Fibroblast of the conjunctiva (primary cell): ENCODE data around the gene FRAS1.

ENCODE experiments used
- DNase-seq: peaks from one replicate; pipeline ENCODE4 v3.0.0-alpha.2; 2010; ENCODE audit warnings: low read depth

The FRAS1 gene

GRCh38 chr4:78372355-78372988, 315.3 kb downstream of the FRAS1 start:
- no peak for DNase-seq

DNA sequence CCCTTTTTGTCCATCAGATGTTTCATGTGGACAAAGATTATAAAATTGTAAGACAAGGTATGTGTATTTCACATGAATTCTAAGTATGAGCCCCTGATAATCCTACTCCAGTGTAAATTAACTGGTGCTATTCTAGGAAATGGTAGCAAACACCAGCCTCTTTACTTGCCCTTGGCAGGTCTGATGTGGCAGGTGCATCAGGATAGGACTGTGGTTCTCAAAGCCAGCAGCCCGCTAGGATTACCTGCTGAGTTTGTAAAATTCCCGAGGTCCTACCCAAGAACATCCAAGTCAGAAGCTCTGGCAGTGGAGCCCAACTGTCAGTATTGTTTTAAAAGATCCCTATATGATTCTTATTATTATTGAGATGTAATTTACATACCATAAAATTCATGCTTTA, 320.4 kb downstream of the FRAS1 start:
- no peak for DNase-seq

GRCh38 chr4:78379040-78379439, 321.9 kb downstream of the FRAS1 start:
- no peak for DNase-seq

DNA sequence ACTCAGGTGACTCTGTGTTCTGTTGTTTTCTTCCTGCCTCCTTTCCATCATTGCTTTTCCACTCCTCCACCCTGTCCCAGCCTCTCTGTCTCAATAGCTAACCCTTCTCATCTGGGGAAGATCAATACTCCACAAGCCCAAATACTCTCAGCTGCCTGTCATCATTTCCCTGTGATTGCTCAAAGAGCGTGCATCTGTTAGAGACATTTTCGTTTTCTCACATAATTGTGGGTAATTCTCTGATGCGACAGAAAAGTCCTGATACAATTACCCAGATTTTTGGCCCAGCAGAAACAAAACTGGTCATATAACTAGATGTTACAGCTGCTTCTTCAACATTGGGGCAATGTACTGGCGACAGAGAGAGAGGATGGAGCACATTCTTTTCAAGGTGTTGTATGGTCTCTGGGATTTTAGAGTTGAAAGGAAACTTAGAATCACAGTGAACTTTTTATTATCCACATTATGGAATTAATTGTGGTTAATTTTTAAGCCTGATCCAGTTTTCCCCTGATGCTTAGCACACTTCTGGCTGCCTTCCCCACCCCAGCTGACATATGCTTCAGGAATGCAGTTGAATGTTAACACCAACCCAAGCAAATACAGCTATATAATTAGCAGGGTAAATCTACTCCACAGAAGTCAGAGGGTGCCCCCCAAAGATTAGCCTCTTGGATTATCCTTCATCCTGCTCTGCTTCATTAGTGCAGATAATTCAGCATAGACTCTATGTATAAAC, 323.0 kb downstream of the FRAS1 start:
- no peak for DNase-seq

DNA sequence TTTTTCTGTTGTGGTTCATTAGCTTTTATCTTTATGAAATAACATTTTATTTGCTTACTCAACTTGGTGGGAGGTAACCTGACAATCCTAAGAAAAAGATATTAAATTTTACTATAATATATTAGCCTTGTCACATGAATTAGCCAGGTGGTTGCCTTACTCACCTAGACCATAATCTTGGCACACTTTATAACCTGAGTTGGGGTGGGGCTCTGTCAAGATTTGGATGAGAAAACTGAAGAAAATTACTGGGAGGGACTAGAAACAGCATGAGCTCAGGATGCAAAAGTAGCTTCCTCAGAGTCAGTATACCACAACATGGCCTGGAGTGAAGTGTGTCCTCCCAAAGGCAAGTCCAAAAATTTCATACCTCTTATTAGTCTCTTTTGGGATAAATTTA, 329.6 kb downstream of the FRAS1 start:
- no peak for DNase-seq

GRCh38 chr4:78395642-78396041, 338.5 kb downstream of the FRAS1 start:
- DNase-seq: no peak

DNA sequence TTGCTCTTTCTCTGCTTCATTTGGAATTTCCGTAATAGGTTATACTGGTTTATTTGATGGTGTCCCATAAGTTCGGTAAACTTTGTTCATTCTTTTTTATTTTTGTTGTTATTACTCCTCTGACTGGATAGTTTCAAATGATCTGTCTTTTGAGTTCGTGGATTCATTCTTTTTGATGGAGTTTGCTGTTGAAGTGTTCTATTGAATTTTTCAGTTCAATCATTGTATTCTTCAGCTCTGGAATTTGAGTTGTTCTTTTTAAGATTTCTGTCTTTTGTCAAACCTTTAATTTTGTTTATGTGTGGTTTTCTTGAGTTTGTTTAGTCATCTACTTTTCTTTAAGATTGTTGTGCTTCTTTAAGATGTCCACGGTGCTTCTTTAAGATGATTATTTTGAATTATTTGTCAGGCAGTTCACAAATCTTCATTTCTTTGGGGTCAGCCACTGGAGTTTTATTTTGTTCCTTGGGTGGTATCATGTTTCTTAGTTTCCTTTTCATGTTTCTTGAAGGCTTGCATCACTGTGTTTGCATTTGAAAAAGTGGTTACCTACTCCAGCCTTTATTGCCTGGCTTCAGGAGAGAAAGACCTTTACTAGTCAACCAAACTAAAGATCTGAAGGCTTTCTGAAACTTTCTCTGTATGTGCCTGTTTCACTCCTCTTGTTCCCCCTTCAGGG, 339.6 kb downstream of the FRAS1 start:
- DNase-seq: no peak

- DNase-seq: no peak
Measured at GRCh38 chr4:78397292-78397630, 340.1 kb downstream of the FRAS1 start.

GRCh38 chr4:78409612-78410202, 352.6 kb downstream of the FRAS1 start:
- DNase-seq: no peak

DNA sequence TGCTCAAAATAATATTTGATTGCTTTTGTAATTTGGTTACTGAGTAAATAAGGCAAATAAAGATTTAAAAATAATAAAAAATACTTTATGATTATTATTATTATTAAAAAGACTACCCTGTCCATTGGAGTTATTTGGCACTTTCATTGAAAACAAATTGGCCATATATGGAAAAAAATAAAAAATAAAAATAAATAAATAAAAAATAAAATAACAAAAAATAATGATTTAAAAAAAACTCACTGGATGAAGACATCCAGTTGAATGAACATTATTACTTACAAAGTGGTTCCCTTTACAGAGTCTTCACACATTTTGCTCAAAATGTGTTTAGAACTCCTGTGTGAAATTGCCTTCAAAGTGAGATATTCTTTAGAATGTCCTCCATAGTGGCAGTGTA, 353.1 kb downstream of the FRAS1 start:
- DNase-seq: no peak

- no peak for DNase-seq
Measured at GRCh38 chr4:78410676-78411075, 353.6 kb downstream of the FRAS1 start.

GRCh38 chr4:78414116-78414515, 357.0 kb downstream of the FRAS1 start:
- DNase-seq: no peak

DNA sequence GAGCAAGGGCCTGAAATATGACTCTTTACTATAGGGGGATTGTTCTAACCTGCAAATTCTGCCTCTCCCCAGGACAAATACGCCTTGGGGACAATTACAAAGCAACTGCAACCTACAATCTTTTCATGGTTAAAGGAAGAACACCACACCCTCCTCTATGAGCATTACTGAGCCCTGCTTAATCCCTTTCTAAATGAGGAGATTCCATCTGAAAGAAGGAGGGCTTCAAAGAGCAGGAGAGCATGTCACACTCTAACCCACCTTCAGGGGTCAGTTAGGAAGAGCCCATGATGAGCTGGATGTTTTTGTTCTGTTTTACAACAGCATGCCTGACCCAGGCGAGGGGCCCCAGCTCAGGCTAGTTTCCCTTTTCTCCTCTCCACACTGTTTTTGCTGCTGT, 360.5 kb downstream of the FRAS1 start:
- DNase-seq: no peak

GRCh38 chr4:78418406-78418805, 361.3 kb downstream of the FRAS1 start:
- DNase-seq: no peak

GRCh38 chr4:78423790-78424189, 366.7 kb downstream of the FRAS1 start:
- DNase-seq: no peak

DNA sequence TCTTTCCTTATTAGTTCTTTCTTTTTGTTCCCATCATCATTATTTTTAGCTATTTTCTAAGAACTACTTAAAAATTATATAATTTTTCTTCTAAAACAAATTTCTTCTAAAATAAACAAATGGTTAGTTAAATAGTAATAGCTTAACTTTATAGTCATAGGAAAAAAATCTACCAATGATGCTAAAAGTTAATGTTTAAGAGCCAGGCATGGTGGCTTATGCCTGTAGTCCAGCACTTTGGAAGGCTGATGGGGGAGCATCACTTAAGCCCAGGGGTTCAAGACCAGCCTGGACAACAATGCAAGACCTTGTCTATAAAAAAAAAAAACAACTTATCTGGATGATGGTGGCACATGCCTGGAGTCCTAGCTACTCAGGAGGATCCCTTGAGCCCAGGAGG, 367.3 kb downstream of the FRAS1 start:
- DNase-seq: no peak

DNA sequence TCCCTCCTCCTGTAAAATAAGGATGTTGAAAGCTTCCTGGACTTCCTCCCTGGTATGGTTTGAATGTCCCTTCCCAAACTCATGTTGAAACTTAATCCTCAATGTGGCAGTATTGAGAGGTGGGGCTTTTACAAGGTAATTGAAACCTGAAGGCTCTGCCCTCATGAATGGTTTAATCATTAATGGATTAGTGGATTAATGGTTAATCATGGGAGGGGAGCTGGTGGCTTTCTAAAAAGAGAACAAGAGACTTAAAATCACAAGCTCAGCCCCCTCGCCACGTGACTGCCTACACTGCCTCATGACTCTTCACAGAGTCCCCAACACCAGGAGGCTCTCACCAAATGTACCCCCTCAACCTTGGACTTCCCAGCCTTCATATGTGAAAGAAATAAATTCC, 369.8 kb downstream of the FRAS1 start:
- no peak for DNase-seq

GRCh38 chr4:78428996-78429395, 371.9 kb downstream of the FRAS1 start:
- DNase-seq: no peak

- no peak for DNase-seq
Measured at GRCh38 chr4:78432896-78433295, 375.8 kb downstream of the FRAS1 start.

- DNase-seq: no peak
Measured at GRCh38 chr4:78437608-78438088, 380.5 kb downstream of the FRAS1 start.

DNA sequence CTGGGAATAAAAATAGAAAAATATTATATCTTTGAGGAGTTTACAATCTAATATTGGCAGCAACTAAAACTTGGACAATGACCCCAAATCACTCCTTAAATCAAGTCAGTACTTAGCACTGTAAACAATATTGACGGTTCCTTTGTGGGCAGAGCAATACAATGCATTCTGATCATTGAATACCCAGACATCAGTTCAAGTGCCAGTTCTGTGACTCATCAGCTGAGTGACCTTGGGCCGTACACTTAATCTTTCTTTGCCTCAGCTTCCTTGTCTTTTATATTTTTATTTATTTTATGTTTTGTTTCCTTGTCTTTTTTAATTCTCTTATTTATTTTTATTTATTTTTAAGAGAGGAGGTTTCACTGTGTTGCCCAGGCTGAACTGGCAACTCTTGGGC, 382.2 kb downstream of the FRAS1 start:
- no peak for DNase-seq

DNA sequence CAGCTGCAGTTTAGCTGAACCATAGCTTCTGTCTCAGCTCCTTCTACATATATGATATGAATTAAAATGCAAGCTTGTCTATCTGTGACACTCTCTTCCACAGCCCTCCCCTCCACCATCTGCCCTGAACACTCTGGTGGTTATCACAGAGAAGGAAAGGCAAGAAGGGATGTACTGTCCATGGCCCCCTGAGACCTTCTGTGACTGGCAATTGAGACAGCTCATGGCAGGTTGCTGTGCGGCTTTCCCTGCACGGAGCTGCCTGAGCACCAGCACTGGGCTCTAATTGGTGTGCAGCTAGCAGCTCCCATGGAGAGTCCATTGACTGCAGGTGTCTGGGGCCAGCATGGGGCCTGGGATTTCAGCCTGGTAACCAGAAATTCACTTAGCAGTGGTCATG, 384.6 kb downstream of the FRAS1 start:
- no peak for DNase-seq

DNA sequence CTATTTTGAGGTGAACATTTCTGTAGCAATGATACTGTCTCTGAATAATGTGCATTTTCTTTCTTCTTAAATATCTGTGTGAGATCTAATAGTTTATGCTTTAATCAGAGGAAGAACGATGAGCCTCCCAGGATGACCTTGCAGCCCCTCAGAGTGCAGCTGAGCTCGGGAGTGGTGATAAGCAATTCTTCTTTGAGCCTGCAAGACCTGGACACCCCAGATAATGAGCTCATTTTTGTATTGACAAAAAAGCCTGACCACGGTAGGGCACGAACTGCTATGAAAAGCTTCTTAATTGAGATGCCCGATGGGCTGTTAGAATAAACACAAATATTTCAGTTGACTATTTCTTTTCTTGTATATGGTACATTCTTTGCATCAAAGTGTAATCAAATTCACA, 389.5 kb downstream of the FRAS1 start:
- DNase-seq: no peak
